B cell (primary cell): ENCODE measurements around the gene PTPRN2. TPM values are rescaled to one million over a fixed set of nuclear protein-coding genes. Genes with fewer than 3 reads are reported as not detected.

Experiments
- ATAC-seq: fragments of 200-7000 bp; cut with Tn5 transposase; one replicate; pipeline ENCODE4 v1.10.0; 2021; ENCODE audit warnings: low read depth, mild to moderate bottlenecking, moderate number of reproducible peaks, moderate library complexity
- CTCF ChIA-PET: fragments of 350-600 bp; sonication (Branson Sonifier 250); formaldehyde crosslinking; loops from one replicate; lab custom pipeline; 2021; ENCODE audit warnings: antibody characterized with exemption, inconsistent platforms; lab: Charles Lee
- POLR2A ChIA-PET: fragments of 350-600 bp; sonication (Branson Sonifier 250); formaldehyde crosslinking; loops from one replicate; lab custom pipeline; 2021; ENCODE audit warnings: antibody characterized with exemption; lab: Charles Lee
- DNase-seq: peaks from one replicate; pipeline ENCODE4 v3.0.0; 2013
- H2AFZ ChIP-seq: 2 replicates; pipeline ENCODE4 v1.6.1; 2012; ENCODE audit warnings: mild to moderate bottlenecking, low read depth, low read length; ENCODE audit not compliant: insufficient read depth, poor library complexity, severe bottlenecking
- H3K27ac ChIP-seq, 2 donors: 1 replicate in 1 of 2; 2 replicates in 1 of 2; pipeline ENCODE4 v1.5.1; 2012 to 2013; ENCODE audit warnings: low read length in 2 of 2, mild to moderate bottlenecking in 2 of 2, moderate library complexity in 1 of 2
- H3K27me3 ChIP-seq, 4 experiments: fragments of 200-600 bp in 1 of 4; sonication (generic) in 1 of 4; replicated peaks in 1 of 4; 1 replicate in 2 of 4; 2 replicates in 2 of 4; pipeline versions ENCODE4 v1.6.1 to v1.7.0; 2013 to 2016; ENCODE audit warnings: low read length in 3 of 4, mild to moderate bottlenecking in 2 of 4, mixed read lengths in 1 of 4, moderate library complexity in 1 of 4; ENCODE audit not compliant: insufficient read depth in 4 of 4, control insufficient read depth in 3 of 4; ENCODE audit errors: control extremely low read depth in 1 of 4
- H3K36me3 ChIP-seq, 2 experiments: replicated peaks in 1 of 2; 1 replicate in 1 of 2; 2 replicates in 1 of 2; pipeline versions ENCODE4 v1.6.1 to v1.7.1; 2013; ENCODE audit warnings: low read length in 1 of 2; ENCODE audit not compliant: insufficient read depth in 2 of 2, control insufficient read depth in 1 of 2; ENCODE audit errors: control extremely low read depth in 1 of 2, extremely low read depth in 1 of 2
- H3K4me1 ChIP-seq, 2 donors: fragments of 200-600 bp in 1 of 2; sonication (generic) in 1 of 2; 1 replicate in 1 of 2; 2 replicates in 1 of 2; pipeline versions ENCODE4 v1.5.1 to v1.6.1; 2013 to 2017; ENCODE audit warnings: low read length in 2 of 2; ENCODE audit not compliant: control insufficient read depth in 2 of 2, insufficient read depth in 2 of 2
- H3K4me2 ChIP-seq: replicated peaks from 2 replicates; pipeline ENCODE3; 2012; ENCODE audit warnings: mild to moderate bottlenecking, low read depth, low read length; ENCODE audit not compliant: poor library complexity, severe bottlenecking
- H3K4me3 ChIP-seq, 5 experiments: fragments of 200-600 bp in 1 of 5; sonication (generic) in 1 of 5; 1 replicate in 3 of 5; 2 replicates in 2 of 5; pipeline versions ENCODE4 v1.5.1 to v1.7.0; 2011 to 2016; ENCODE audit warnings: low read length in 4 of 5, mild to moderate bottlenecking in 4 of 5, low read depth in 2 of 5, control low read depth in 1 of 5, moderate library complexity in 1 of 5; ENCODE audit not compliant: insufficient read depth in 1 of 5; ENCODE audit errors: control extremely low read depth in 1 of 5, extremely low read depth in 1 of 5
- H3K79me2 ChIP-seq: fragments of 200-600 bp; sonication (generic); one replicate; pipeline ENCODE4 v1.6.0; 2016; ENCODE audit warnings: low read length; ENCODE audit not compliant: control insufficient read depth, insufficient read depth
- H3K9ac ChIP-seq: fragments of 200-600 bp; sonication (generic); 2 replicates; pipeline ENCODE4 v1.6.1; 2017; ENCODE audit warnings: mild to moderate bottlenecking, low read length, moderate library complexity
- H3K9me3 ChIP-seq, 3 donors: one replicate each; pipeline versions ENCODE4 v1.6.1 to v1.7.1; 2013; ENCODE audit warnings: low read length in 2 of 3; ENCODE audit not compliant: control insufficient read depth in 2 of 3, insufficient read depth in 1 of 3; ENCODE audit errors: control extremely low read depth in 1 of 3
- H4K20me1 ChIP-seq: 2 replicates; pipeline ENCODE4 v1.6.0; 2012; ENCODE audit warnings: mild to moderate bottlenecking, low read length; ENCODE audit not compliant: insufficient read depth, control insufficient read depth, poor library complexity, severe bottlenecking
- H3K27ac Mint-ChIP-seq: one replicate; pipeline ENCODE4 v1.8.0; 2021; ENCODE audit warnings: mixed read lengths
- H3K27me3 Mint-ChIP-seq: one replicate; pipeline ENCODE4 v1.8.0; 2021; ENCODE audit warnings: mixed read lengths
- H3K4me1 Mint-ChIP-seq: one replicate; pipeline ENCODE4 v1.8.0; 2021; ENCODE audit warnings: mixed read lengths
- H3K4me3 Mint-ChIP-seq: one replicate; pipeline ENCODE4 v1.8.0; 2021; ENCODE audit warnings: mixed read lengths
- H3K9me3 Mint-ChIP-seq: one replicate; pipeline ENCODE4 v1.8.0; 2022; ENCODE audit warnings: mixed read lengths; ENCODE audit not compliant: insufficient read depth
- EZH2 ChIP-seq: IDR thresholded peaks from 2 replicates; pipeline ENCODE4 v1.6.1; 2012; ENCODE audit warnings: borderline replicate concordance, low read depth, mild to moderate bottlenecking, moderate library complexity, low read length; ENCODE audit not compliant: insufficient read depth, poor library complexity, severe bottlenecking
- WGBS: methylation state at CpG from one replicate; pipeline ENCODE4 v1.1.5; 2013; ENCODE audit warnings: missing lambda C conversion rate; ENCODE audit not compliant: insufficient coverage; 5-methylcytosine and 5-hydroxymethylcytosine counted together
- intact Hi-C: fragments of 100-400 bp; cut with micrococcal nuclease; formaldehyde crosslinking; loops from one replicate; pipeline ENCODE4 v1.10.0; 2022
- polyA plus RNA-seq: library from polyadenylated mRNA; depleted of rRNA; stranded (reverse); fragments of >200 nt; gene quantifications from 2 replicates; pipeline ENCODE4 v1.2.3, GENCODE V29; 2012
- total RNA-seq, 2 donors: library from RNA; stranded (reverse); fragments of 120-200 nt in 1 of 2; gene quantifications; 1 replicate in 1 of 2; 2 replicates in 1 of 2; pipeline versions ENCODE4 v1.2.3 to v1.2.4, GENCODE V29; 2013 to 2022
- TF ChIP-seq, protein P1 (sequence below): fragments of 200-600 bp; IDR thresholded peaks from one replicate; pipeline ENCODE4 v1.8.0; 2022; ENCODE audit warnings: antibody characterized with exemption, mild to moderate bottlenecking

The PTPRN2 gene
- total and polyA plus RNA-seq, 2 donors (not counting 1 experiment from before 2014, with no cell fraction given): 2.0 to 5.0 TPM

DNA sequence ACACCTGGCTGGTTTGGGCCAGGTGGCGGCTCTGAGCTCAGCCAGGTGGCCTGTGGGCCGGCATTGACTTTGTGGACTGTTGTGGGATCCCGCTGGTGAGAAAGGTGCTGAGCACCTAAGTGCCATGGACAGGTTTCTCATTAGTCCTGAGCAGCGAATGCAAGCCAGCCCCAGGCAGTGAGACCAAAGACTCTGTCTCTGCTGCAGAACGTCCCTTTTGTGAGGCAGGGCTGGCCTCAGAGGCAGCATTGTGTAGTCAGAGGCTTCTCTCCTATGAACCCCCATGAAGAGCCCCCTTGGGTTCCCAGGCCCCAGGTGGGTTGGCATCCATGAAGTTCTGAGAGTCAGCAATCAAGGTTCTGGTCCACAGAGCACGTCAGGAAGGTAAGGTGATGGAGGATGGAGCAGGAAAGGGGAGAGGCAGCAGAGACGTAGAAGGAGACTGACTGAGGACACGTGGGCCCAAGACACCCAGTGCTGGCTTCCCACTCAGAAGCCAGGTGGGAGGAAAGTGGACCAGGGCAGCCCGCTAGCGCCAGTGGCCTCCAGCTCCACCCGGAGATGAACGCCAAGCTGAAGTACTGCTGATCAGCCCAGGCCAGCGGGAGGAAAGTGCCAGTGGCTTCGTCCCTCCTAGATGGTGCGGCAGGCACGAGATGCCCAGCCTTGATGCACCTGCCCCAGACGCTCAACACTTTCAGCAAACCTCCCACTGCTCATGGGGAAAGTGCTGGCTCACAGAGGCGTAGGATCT is 19.2 kb upstream of the PTPRN2 start:
- DNase-seq: no peak
- TF ChIP-seq EZH2: no peak
- TF ChIP-seq, protein P1, sequence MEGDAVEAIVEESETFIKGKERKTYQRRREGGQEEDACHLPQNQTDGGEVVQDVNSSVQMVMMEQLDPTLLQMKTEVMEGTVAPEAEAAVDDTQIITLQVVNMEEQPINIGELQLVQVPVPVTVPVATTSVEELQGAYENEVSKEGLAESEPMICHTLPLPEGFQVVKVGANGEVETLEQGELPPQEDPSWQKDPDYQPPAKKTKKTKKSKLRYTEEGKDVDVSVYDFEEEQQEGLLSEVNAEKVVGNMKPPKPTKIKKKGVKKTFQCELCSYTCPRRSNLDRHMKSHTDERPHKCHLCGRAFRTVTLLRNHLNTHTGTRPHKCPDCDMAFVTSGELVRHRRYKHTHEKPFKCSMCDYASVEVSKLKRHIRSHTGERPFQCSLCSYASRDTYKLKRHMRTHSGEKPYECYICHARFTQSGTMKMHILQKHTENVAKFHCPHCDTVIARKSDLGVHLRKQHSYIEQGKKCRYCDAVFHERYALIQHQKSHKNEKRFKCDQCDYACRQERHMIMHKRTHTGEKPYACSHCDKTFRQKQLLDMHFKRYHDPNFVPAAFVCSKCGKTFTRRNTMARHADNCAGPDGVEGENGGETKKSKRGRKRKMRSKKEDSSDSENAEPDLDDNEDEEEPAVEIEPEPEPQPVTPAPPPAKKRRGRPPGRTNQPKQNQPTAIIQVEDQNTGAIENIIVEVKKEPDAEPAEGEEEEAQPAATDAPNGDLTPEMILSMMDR: no peak
- no peak overlapping the region for H2AFZ ChIP-seq
- POLR2A ChIA-PET: no interaction called here
- no peaks in the 10 kb centered on the region for H3K9me3 Mint-ChIP-seq
- peaks cover 8% of the 10 kb centered on the region for H3K4me1 Mint-ChIP-seq
- H3K9me3 ChIP-seq: peaks cover 0 to 6% (median 0%) of the 10 kb centered on the region in 3 donors
- H3K27ac Mint-ChIP-seq: no peak overlapping the region
- no peaks in the 10 kb centered on the region for H3K4me1 ChIP-seq
- 96% methylated on average over 17 of the region's 18 CpGs for WGBS
- H3K4me3 ChIP-seq: no peak overlapping the region
- CTCF ChIA-PET: no interaction called here
- intact Hi-C loops: no loop called here
- no peak for ATAC-seq
- H3K27ac ChIP-seq: no peak overlapping the region
- H3K4me2 ChIP-seq: no peak overlapping the region
- H3K79me2 ChIP-seq: no peaks in the 10 kb centered on the region
- H4K20me1 ChIP-seq: no peaks in the 10 kb centered on the region
- H3K27me3 ChIP-seq: no peaks in the 10 kb centered on the region
- H3K9ac ChIP-seq: no peak overlapping the region
- H3K4me3 Mint-ChIP-seq: no peak overlapping the region
- no peaks in the 10 kb centered on the region for H3K27me3 Mint-ChIP-seq
- peaks cover 0 to 2% of the 10 kb centered on the region in 2 experiments for H3K36me3 ChIP-seq

DNA sequence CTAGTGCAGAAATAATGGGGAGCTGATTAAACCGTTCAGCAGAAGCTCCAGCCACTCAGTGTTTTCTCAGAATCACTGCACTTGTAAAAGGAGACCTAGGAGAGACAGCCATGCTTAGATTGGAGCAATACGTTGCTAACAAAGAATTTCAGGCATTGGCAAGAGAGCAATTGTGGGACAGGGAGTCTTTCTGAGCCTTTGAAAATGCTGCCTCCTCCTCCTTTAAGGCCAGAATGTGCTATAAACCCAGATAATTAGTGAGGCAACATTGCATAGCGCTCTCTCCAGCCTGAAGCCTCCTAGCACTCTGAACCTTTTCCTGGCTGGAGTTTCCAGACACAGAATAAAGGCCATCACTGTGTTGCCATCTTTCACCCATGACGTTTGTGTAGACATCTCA is 18.5 kb upstream of the PTPRN2 start:
- CTCF ChIA-PET: no interaction called here
- 92% methylated on average over 4 of the region's 4 CpGs for WGBS
- DNase-seq: no peak

More for the DNA sequence above, 18.5 kb upstream of the PTPRN2 start:
- H4K20me1 ChIP-seq: no peaks in the 10 kb centered on the region
- TF ChIP-seq, protein P1: no peak
- TF ChIP-seq EZH2: no peak
- no peak overlapping the region for H3K27ac ChIP-seq
- H3K9ac ChIP-seq: no peak overlapping the region
- Mint-ChIP-seq H3K27ac (no peak overlapping the region), H3K4me3 (no peak overlapping the region), H3K9me3 (no peaks in the 10 kb centered on the region), H3K4me1 (peaks cover 5% of the 10 kb centered on the region), H3K27me3 (no peaks in the 10 kb centered on the region)
- intact Hi-C loops: no loop called here
- H3K4me2 ChIP-seq: no peak overlapping the region
- H3K4me3 ChIP-seq: no peak overlapping the region
- H3K9me3 ChIP-seq: peaks cover 0 to 6% (median 0%) of the 10 kb centered on the region in 3 donors
- no peaks in the 10 kb centered on the region for H3K79me2 ChIP-seq
- no peaks in the 10 kb centered on the region for H3K4me1 ChIP-seq
- H2AFZ ChIP-seq: no peak overlapping the region
- peaks cover 0 to 2% of the 10 kb centered on the region in 2 experiments for H3K36me3 ChIP-seq
- POLR2A ChIA-PET: no interaction called here
- H3K27me3 ChIP-seq: no peaks in the 10 kb centered on the region
- no peak for ATAC-seq
